Measurements from ENCODE around the gene EPS8. TPM values are rescaled to one million over a fixed set of nuclear protein-coding genes. Genes with fewer than 3 reads are reported as not detected.

The EPS8 gene
- total RNA-seq, 1 donor: 4.2 TPM

DNA sequence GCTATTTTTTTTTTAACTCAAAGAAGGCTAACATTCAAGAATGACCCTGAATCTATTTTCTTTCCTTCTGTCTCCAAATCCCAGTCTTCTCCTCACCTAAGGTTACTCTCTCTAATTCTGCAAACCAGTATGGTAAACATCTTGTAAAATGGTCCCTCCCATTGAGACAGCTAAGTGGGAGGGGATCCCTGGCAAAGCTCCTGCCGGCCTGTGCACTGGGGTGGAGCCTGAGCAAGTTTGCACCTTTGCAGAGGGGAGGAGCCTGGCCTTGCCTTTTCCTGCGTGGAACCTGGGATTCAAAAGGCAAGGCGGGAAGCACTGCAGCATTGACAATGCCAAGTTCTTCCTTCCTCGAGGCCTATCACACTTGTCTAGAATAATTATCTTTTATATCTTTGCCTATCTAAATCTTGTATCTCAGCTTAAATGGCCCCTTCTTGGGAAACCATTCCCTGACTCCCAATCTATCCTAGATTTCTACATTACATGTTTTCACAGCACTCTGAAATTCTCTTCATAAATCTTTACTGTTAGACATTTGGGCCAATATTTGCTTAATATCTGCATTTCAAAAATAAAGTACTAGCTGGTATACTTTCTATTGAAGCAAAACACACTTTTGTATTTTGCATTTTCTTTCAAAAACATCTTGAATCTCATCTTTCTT, 83.0 kb downstream of the EPS8 start:
- Histone ChIP-seq H3K4me3 (ENCODE audit: low read length) (no peak overlapping the region), H3K27me3 (ENCODE audit: insufficient read depth, low read length) (no peaks in the 10 kb centered on the region), H3K9me3 (ENCODE audit: low read depth, low read length) (no peaks in the 10 kb centered on the region), H3K4me1 (ENCODE audit: insufficient read depth, low read length) (peaks cover 7% of the 10 kb centered on the region)

DNA sequence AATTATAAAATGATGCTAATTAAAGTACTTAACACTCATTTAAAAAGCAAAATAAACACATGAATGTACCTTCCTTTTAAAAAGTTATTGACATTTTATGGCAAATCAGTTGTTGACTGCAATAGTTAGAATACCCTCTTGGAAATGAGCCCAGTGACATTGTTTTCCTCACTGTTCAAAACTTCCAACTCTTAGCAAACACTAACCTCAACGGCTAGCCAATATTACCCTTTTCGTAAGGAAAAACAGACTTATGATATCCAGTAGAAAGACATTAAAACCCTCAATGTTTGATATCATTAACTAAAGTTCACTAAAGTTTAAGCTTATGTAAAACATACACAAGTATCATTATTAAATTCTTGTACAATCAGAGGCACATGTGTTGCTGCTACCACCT, 83.6 kb downstream of the EPS8 start:
- Histone ChIP-seq H3K9me3 (ENCODE audit: low read depth, low read length) (no peaks in the 10 kb centered on the region), H3K4me1 (ENCODE audit: insufficient read depth, low read length) (peaks cover 9% of the 10 kb centered on the region), H3K27me3 (ENCODE audit: insufficient read depth, low read length) (no peaks in the 10 kb centered on the region), H3K4me3 (ENCODE audit: low read length) (no peak overlapping the region)

DNA sequence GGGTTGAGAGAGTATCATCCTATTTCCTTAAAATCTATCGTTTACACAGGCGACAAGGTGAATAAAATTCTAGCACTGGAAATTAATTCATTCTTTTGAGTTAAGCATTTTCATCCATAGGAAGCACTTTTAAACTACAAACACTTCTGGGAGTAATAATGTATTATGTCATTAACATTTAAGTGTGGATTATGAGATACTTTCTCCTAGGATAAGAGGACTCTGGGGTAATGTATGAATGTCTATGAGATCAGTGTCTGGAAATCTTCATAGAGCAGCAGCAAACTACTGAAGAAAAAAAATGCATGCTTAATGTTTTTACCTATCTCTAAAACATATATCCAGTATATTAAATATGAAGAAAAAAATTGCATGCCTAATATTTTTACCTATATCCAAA, 86.9 kb downstream of the EPS8 start:
- Histone ChIP-seq H3K4me3 (ENCODE audit: low read length) (no peak overlapping the region), H3K27me3 (ENCODE audit: insufficient read depth, low read length) (no peaks in the 10 kb centered on the region), H3K9me3 (ENCODE audit: low read depth, low read length) (no peaks in the 10 kb centered on the region), H3K4me1 (ENCODE audit: insufficient read depth, low read length) (peaks cover 38% of the 10 kb centered on the region)

DNA sequence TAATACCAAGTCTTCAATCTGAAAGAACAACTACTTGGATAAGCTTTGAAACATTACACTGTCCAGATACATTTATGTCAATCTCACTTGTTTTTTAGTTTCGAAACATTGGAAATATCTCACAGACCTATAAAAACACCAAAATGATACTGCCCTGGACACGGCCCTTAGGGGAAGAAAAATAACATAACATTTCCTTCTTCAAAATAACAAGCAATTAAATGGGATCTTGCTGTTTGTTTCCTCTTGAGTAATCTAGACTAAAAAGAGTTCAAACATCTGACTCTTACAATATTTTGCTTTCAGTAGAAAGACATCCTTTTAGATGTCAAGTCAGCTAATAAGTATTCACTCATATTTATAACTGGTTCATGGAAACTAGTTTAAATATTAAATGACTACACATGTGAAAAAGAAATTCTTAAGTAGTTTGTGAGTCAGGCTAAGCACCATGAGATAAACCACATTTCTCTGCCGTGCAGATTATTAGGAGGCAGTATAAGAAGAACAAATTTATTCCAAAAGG, 87.5 kb downstream of the EPS8 start:
- no peaks in the 10 kb centered on the region for H3K9me3 ChIP-seq (ENCODE audit: low read depth, low read length)
- H3K4me1 ChIP-seq (ENCODE audit: insufficient read depth, low read length): peaks cover 43% of the 10 kb centered on the region
- H3K4me3 ChIP-seq (ENCODE audit: low read length): no peak overlapping the region
- no peaks in the 10 kb centered on the region for H3K27me3 ChIP-seq (ENCODE audit: insufficient read depth, low read length)

DNA sequence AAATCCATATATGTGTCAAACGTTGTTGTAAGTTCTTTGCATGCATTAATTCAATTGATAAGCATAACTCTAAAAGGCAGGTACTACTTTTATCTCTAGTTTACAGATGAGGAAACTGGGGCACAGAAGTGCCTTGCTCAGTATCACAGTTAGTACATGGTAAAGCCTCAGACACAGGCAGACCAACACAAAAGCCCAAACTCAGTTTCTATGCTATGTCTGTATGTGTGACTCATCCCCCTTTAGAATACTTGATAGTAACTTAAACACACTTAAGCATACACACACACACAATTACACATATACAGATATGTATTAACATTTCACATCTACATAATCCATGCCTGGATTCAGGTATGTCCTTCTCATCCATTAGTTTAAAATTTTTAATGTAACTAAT, 88.0 kb downstream of the EPS8 start:
- H3K9me3 ChIP-seq (ENCODE audit: low read depth, low read length): no peaks in the 10 kb centered on the region
- no peaks in the 10 kb centered on the region for H3K27me3 ChIP-seq (ENCODE audit: insufficient read depth, low read length)
- H3K4me1 ChIP-seq (ENCODE audit: insufficient read depth, low read length): peaks cover 43% of the 10 kb centered on the region
- H3K4me3 ChIP-seq (ENCODE audit: low read length): no peak overlapping the region

DNA sequence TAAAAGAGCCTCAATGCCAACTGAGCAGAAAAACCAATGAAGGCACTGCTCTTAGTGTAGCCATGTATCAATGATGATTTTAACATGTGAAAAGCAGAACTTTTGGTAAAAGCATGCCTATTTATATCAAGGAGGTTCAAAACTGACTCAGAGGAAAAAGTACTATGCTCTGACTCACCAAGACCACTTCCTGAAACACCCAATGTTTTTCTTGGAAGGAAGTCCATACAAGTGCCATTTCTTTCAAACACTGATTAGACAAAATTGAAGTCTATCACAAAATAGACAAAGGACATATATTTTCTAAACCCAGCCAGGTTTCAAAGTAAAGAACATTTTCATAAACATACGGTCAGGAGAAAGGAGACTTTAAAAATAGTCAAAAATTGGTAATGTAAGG, 88.6 kb downstream of the EPS8 start:
- peaks cover 43% of the 10 kb centered on the region for H3K4me1 ChIP-seq (ENCODE audit: insufficient read depth, low read length)
- H3K9me3 ChIP-seq (ENCODE audit: low read depth, low read length): no peaks in the 10 kb centered on the region
- H3K4me3 ChIP-seq (ENCODE audit: low read length): no peak overlapping the region
- H3K27me3 ChIP-seq (ENCODE audit: insufficient read depth, low read length): no peaks in the 10 kb centered on the region

DNA sequence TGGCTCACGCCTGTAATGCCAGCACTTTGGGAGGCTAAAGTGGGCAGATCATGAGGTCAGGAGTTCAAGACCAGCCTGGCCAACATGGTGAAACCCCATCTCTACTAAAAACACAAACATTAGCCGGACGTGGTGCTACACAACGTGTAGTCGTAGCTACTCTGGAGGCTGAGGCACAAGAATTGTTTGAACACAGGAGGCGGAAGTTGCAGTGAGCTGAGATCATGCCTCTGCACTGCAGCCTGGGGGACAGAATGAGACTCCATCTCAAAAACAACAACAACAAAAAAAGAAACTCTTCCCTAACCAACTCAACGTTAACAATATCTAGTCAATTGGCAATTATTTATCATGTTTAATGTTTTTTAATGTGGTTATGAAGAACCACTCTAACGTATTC, 89.3 kb downstream of the EPS8 start:
- H3K9me3 ChIP-seq (ENCODE audit: low read depth, low read length): no peaks in the 10 kb centered on the region
- peaks cover 43% of the 10 kb centered on the region for H3K4me1 ChIP-seq (ENCODE audit: insufficient read depth, low read length)
- no peak overlapping the region for H3K4me3 ChIP-seq (ENCODE audit: low read length)
- H3K27me3 ChIP-seq (ENCODE audit: insufficient read depth, low read length): no peaks in the 10 kb centered on the region

DNA sequence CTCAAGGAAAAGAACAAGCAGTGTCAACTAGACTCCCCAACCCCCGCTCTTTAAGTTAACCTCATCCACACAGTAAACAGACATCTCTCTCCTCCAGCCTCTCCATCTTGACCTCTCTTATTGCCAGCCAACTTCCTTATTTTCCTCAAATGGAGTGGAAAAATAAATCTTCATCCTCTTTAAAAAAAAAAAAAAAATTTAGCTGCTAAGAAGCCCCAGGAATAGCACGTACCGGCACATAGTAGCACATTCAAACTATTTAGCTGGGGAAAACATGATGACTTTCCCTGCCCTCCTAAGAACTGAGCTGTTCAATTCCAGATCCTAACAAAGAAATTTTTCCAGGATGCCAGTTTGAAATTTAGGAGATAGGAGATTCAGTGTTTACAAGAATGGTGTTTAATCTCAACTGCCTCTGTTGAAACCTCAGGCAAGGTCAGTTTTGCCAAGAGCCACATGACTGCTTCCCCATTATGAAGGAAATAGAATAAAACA, 90.8 kb downstream of the EPS8 start:
- Histone ChIP-seq H3K9me3 (ENCODE audit: low read depth, low read length) (no peaks in the 10 kb centered on the region), H3K4me3 (ENCODE audit: low read length) (no peak overlapping the region), H3K27me3 (ENCODE audit: insufficient read depth, low read length) (no peaks in the 10 kb centered on the region), H3K4me1 (ENCODE audit: insufficient read depth, low read length) (peaks cover 43% of the 10 kb centered on the region)

DNA sequence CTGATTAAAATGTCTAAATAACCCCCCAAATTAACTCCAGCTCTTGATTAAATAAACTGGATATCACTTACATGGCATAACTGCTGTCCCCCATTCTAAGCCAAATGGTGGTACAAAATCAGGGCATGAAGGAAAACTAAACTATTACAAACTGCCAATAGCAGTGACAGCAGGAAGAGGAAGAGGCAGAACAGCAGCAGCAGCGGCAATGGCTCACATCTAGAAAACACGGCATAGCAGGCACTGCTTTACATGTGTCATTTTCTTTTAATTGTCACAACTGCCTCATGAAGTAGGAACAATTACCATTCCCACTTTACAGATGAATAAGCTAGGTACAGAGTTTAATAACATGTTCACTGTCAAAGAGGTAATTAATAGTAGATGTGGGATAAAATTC, 92.0 kb downstream of the EPS8 start:
- peaks cover 48% of the 10 kb centered on the region for H3K4me1 ChIP-seq (ENCODE audit: insufficient read depth, low read length)
- no peaks in the 10 kb centered on the region for H3K27me3 ChIP-seq (ENCODE audit: insufficient read depth, low read length)
- H3K4me3 ChIP-seq (ENCODE audit: low read length): no peak overlapping the region
- H3K9me3 ChIP-seq (ENCODE audit: low read depth, low read length): no peaks in the 10 kb centered on the region

DNA sequence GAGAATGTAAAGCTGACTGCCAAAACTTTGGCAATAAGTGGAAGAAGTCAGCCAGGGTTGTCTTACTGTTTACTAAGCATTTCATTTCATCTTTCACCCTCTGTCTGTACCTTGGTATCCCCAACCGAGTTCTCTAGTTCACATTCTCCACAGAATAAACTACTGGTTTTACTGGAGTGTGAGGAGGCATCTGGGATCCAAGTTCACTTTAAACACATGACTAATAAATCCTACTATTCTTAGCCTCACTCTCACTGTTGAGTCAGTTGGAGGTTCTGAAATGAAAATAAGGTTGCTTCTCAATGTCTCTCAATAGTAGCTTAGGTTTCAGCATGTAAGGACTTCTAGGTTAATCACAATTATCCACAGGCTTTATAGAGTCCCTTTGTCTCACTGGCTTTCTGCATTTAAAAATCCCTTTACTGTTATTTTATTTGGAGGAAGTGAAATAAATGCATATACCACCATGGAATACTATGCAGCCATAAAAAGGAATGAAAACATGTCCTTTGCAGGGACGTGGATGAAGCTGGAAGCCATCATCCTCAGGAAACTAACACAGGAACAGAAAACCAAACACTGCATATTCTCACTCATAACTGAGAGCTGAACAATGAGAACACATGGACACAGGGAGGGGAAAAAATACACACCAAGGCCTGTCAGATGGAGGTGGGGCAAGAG, 95.8 kb downstream of the EPS8 start:
- Histone ChIP-seq H3K4me3 (ENCODE audit: low read length) (no peak overlapping the region), H3K27me3 (ENCODE audit: insufficient read depth, low read length) (no peaks in the 10 kb centered on the region), H3K9me3 (ENCODE audit: low read depth, low read length) (no peaks in the 10 kb centered on the region), H3K4me1 (ENCODE audit: insufficient read depth, low read length) (peaks cover 43% of the 10 kb centered on the region)

DNA sequence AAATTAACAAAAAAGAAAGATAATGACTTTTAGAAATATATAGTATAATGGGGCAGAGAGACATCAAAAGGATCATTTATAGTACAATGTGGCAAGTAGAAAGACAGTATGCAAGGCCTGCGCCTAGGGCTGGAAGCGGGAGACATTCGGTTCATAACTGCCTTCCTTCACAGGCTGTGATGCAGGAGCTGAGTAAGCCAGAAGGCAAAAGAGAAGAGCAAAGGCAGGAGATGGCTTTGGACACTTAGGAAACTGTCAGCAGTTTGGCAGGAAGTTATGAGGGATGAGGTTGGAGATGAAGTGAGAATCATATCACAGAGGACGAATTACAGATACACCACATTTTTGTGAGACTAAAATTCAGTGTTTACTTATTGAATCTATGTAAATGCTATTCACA, 97.8 kb downstream of the EPS8 start:
- no peaks in the 10 kb centered on the region for H3K27me3 ChIP-seq (ENCODE audit: insufficient read depth, low read length)
- H3K4me3 ChIP-seq (ENCODE audit: low read length): no peak overlapping the region
- no peaks in the 10 kb centered on the region for H3K9me3 ChIP-seq (ENCODE audit: low read depth, low read length)
- peaks cover 34% of the 10 kb centered on the region for H3K4me1 ChIP-seq (ENCODE audit: insufficient read depth, low read length)

DNA sequence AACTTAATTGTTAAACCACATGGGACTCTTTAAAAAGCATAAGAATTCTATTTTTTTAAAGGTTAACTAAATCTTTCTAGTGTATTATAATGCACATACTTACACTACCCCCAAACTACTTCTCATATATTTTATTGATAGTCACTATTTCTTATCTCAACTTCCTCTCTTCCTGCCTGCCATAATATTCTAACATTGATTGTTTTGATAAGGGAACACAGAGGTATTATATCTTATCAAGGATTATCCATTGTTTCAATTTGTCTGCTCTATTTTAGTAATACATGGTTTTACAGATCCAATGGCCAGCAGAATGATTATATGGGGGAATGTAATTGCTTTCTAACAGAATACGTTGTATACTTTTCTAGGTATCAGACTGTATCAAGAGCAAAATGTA, 98.9 kb downstream of the EPS8 start:
- Histone ChIP-seq H3K4me1 (ENCODE audit: insufficient read depth, low read length) (peaks cover 34% of the 10 kb centered on the region), H3K27me3 (ENCODE audit: insufficient read depth, low read length) (no peaks in the 10 kb centered on the region), H3K9me3 (ENCODE audit: low read depth, low read length) (no peaks in the 10 kb centered on the region), H3K4me3 (ENCODE audit: low read length) (no peak overlapping the region)

DNA sequence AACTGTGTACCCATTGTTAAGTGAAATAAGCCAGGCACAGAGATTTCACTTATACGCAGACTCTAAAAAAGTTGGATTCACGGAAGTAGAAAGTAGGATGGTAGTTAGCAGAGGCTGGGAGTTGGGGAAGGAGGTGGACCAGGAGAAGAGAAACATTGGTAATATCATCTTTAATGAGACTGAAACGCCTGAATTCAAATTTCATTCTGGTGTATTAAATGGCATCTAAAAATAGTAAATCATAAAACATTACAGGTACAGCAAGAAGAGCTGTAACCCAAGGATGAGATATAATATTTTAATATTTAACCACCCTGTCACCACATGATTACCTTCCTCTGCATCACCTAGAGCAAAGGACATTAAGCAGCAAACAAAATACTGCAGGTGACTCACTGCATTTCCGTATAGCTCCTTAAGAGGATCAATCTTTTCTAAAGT, 99.4 kb downstream of the EPS8 start:
- Histone ChIP-seq H3K9me3 (ENCODE audit: low read depth, low read length) (no peaks in the 10 kb centered on the region), H3K4me1 (ENCODE audit: insufficient read depth, low read length) (peaks cover 34% of the 10 kb centered on the region), H3K27me3 (ENCODE audit: insufficient read depth, low read length) (no peaks in the 10 kb centered on the region), H3K4me3 (ENCODE audit: low read length) (no peak overlapping the region)

DNA sequence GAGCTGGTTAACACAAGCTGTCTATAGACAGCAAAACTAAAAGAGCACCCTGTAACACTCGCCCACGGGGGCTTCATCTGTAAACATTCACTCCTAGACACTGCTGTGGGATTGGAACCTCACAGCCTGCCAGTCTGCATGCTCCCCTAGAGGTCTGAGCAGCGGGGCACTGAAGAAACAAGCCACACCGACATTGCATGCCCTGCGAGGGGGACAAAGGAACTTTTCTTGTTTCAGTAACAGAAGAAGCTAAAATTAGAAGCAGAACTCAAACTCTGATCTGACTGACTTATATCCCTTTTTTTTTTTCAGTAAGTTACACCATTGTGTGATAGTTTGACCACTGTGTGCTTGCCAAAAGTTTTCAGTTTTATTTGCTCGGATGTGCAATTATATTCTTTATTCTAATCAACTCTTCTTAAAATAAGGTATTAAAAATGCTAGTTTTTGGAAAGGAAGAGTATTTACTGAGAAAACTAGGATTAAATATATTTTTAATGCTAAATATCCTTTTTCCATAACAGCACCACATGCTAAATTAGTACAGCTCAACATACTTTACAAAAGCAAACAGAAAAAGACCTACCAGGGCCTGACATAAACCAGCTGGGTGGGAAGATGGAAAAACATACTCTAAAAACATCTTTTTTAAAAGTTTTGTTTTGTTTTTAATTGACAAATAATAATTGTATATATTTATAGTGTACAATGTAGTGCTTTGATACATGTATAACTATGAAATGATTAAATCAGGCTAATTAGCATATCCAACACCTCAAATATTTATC, 100.2 kb downstream of the EPS8 start:
- Histone ChIP-seq H3K4me3 (ENCODE audit: low read length) (no peak overlapping the region), H3K9me3 (ENCODE audit: low read depth, low read length) (no peaks in the 10 kb centered on the region), H3K4me1 (ENCODE audit: insufficient read depth, low read length) (peaks cover 34% of the 10 kb centered on the region), H3K27me3 (ENCODE audit: insufficient read depth, low read length) (no peaks in the 10 kb centered on the region)

DNA sequence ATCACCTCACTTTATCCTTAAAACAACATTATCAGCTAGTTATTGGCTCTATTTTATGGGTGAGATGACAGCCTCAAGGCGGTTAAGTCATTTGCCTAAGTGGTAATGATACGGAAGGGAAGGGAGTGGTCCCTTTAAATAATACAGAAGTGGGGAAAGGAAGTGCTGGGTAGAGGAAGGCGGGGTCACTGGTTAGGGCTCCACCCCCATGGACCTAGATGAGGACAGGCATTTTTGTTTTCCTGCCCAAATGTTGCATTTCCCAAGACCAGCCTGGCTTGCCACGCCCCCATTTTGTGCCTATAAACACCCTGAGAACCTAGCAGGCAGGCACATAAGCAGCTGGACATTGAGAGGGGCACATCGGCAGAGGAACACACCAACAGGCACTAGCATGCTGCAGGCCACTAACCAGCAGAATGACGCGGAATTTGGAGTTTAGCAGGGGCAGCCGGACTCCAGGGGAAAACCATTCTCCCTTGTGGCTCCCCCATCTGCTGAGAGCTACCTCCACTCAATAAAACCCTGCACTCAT, 100.9 kb downstream of the EPS8 start:
- Histone ChIP-seq H3K27me3 (ENCODE audit: insufficient read depth, low read length) (no peaks in the 10 kb centered on the region), H3K4me1 (ENCODE audit: insufficient read depth, low read length) (peaks cover 34% of the 10 kb centered on the region), H3K4me3 (ENCODE audit: low read length) (no peak overlapping the region)

More for the DNA sequence above, 100.9 kb downstream of the EPS8 start:
- no peaks in the 10 kb centered on the region for H3K9me3 ChIP-seq (ENCODE audit: low read depth, low read length)

Data from mononuclear cell (primary cell).